ENCODE data around the gene CFAP107.
"Not testable (repeated sequence)": the region's sequence is repeated elsewhere in the genome, so short reads cannot be mapped to it uniquely, and the experiment has no call there.

The CFAP107 gene

GRCh38 chr1:12745992-12746323 is at the start of gene CFAP107:
TSS of gene CFAP107 (plus strand) at chr1:12746200. CDS start at chr1:12746431, 231 bp downstream.
- no peak for DNase-seq

GRCh38 chr1:12696658-12697057 is 49.3 kb upstream of the CFAP107 start:
- no peak for DNase-seq

- DNase-seq: no peak
Observed at GRCh38 chr1:12697397-12697796, 48.6 kb upstream of the CFAP107 start.

GRCh38 chr1:12703821-12704451 is 42.1 kb upstream of the CFAP107 start:
- DNase-seq: no peak

GRCh38 chr1:12706061-12706460 is 39.9 kb upstream of the CFAP107 start:
- DNase-seq: no peak

GRCh38 chr1:12708396-12709090 is 37.5 kb upstream of the CFAP107 start:
- no peak for DNase-seq

GRCh38 chr1:12709091-12709491 is 36.9 kb upstream of the CFAP107 start:
- no peak for DNase-seq

GRCh38 chr1:12709696-12710095 is 36.3 kb upstream of the CFAP107 start:
- DNase-seq: no peak

- DNase-seq: no peak
Observed at GRCh38 chr1:12711536-12711935, 34.5 kb upstream of the CFAP107 start.

GRCh38 chr1:12712076-12712475 is 33.9 kb upstream of the CFAP107 start:
- no peak for DNase-seq

GRCh38 chr1:12712929-12713328 is 33.1 kb upstream of the CFAP107 start:
- DNase-seq: no peak

GRCh38 chr1:12713651-12714050 is 32.3 kb upstream of the CFAP107 start:
- DNase-seq: not testable (repeated sequence)

- DNase-seq: no peak
Observed at GRCh38 chr1:12714710-12715475, 31.1 kb upstream of the CFAP107 start.

GRCh38 chr1:12715896-12716437 is 30.0 kb upstream of the CFAP107 start, which contains the start of gene AADACL3:
TSS of gene AADACL3 (plus strand) at chr1:12716110. CDS start at chr1:12716177, 67 bp downstream.
- DNase-seq: no peak

- DNase-seq: no peak
Observed at GRCh38 chr1:12717301-12717838, 28.6 kb upstream of the CFAP107 start.

GRCh38 chr1:12722626-12723025 is 23.4 kb upstream of the CFAP107 start:
- DNase-seq: no peak

GRCh38 chr1:12728391-12728790 is 17.6 kb upstream of the CFAP107 start:
- DNase-seq: no peak

GRCh38 chr1:12730156-12730555 is 15.8 kb upstream of the CFAP107 start:
- DNase-seq: no peak

GRCh38 chr1:12731084-12731483 is 14.9 kb upstream of the CFAP107 start:
- not testable (repeated sequence) for DNase-seq

GRCh38 chr1:12734651-12735050 is 11.3 kb upstream of the CFAP107 start:
- DNase-seq: no peak

GRCh38 chr1:12738934-12739333 is 7.1 kb upstream of the CFAP107 start:
- DNase-seq: no peak

- no peak for DNase-seq
Observed at GRCh38 chr1:12739613-12740012, 6.4 kb upstream of the CFAP107 start.

- no peak for DNase-seq
Observed at GRCh38 chr1:12741946-12742345, 4.1 kb upstream of the CFAP107 start.

Data from cerebellar nuclear complex (tissue), 1 donor.